Epidermal melanocyte (primary cell): Measurements from ENCODE around the gene TRPM3.

Experiments used
- DNase-seq: peaks from one replicate; pipeline ENCODE4 v3.0.0; 2011; ENCODE audit warnings: low spot score; ENCODE audit not compliant: insufficient read length

Gene TRPM3

GRCh38 chr9:70949239-70949638 is 172.2 kb downstream of the TRPM3 start:
- DNase-seq = no peak

DNA sequence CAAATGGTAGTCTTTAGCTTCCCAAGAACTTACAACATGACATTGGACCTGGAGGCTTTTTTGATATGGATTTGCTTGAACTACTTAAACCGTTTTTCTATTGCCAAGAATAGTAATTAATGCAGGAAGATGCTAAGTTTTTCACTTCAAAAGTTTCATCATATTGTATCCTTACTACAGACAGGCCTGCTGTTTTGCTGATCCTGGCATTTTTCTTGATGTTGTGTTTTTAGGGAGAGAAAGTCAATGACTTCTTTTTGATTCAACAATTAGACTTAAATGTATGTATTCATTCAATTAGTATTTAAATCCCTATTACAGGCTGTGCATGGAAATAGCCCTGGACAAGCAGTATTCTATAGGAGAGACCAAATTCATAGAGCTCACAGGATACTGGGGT is 172.7 kb downstream of the TRPM3 start:
- no peak for DNase-seq

DNA sequence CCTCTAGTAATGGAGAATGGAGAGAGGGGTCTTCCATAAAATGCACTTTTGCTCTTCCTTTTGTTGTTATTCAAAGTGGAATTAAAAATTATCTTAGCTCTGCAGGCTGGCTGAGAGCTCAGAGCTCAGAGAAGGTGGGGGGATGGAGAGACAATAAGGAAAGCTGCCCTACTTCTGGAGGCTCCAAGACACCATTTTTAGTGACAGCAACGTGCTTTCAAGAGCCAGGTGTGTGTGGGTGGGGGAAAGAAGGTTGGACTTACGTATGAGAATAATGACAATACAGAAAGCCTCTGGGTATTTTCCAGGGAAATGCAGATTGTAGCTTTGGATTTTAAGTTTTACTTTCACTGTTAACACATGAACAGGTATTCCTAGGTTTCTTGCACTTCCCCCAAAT is 173.9 kb downstream of the TRPM3 start:
- no peak for DNase-seq

DNA sequence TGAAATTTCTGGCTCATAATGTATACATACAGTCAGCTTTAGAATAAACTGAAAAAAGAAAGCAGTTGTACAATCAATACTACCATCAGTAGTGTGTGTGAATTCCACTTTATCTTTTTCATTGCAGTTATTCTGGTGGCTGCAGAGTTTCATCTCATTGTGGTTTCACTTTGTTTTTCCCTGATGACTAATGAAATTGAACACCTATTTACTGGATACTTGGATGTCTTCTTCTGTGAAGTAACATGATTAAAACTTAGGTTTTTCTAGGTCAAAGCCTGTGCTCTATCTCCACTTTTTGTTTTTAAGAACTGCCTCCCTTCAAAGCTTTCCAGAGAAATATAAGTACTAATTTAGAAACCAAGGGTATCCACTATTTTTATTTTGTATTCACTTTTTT is 174.3 kb downstream of the TRPM3 start:
- DNase-seq = no peak

DNA sequence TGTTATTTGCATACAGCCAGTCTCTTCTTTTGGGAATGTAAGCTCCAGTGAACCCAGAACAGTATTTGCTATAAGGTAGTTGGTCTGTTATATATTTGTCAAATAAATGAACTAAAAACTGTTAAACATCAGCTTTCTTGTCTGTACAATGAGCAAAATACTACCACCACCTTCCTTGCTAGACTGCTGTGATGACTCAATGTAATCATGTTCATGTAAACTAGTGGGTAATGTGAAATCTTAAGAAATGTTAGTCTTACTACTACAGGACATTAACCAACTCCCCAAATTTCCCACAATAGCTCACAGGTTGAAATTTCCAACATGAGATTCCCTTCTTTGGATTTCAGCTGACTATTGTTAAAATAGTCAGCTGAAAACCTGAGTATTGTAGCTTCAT is 176.1 kb downstream of the TRPM3 start:
- no peak for DNase-seq

GRCh38 chr9:70941191-70941590 is 180.2 kb downstream of the TRPM3 start:
- no peak for DNase-seq

- DNase-seq = no peak
Observed at GRCh38 chr9:70940605-70941004, 180.8 kb downstream of the TRPM3 start.

GRCh38 chr9:70936536-70936935 is 184.9 kb downstream of the TRPM3 start:
- DNase-seq = no peak

DNA sequence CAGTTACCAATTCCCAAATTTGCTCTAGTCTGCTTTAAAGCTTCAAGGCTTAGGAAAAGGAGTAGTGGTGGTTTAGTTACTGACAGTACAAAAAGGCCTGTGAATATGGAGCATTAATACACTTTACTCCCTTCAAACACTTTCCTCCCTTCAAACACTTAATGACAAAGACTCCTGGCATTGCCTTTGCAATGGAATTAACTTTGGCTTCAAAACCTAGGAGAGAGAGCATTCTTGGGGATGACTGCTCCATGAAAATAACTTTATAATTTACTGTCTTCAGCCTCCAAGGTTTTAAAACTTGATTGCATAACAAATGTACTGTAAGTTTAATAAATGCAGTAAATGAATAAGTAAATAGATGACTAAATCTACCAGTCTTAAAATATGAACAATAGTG is 185.6 kb downstream of the TRPM3 start:
- no peak for DNase-seq

DNA sequence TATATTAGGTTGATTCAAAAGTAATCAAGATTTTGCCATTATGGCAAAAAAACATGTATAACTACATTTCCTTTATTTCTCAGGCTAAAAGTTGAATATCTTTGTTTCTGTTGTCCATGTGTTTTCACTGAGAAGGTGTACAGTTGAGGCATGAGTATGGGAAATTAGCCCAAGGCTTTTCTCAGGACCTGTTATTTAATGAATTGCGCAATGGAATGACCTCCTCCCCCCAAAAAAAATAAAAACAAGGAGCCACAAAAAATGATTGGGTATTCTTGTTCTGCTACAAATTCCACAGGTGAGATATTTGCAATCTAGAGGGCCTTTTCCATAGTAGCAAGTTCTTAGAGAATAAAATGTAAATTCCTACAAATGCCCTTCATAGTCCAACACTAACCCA is 186.8 kb downstream of the TRPM3 start:
- DNase-seq = no peak

- no peak for DNase-seq
Observed at GRCh38 chr9:70933321-70933720, 188.1 kb downstream of the TRPM3 start.

DNA sequence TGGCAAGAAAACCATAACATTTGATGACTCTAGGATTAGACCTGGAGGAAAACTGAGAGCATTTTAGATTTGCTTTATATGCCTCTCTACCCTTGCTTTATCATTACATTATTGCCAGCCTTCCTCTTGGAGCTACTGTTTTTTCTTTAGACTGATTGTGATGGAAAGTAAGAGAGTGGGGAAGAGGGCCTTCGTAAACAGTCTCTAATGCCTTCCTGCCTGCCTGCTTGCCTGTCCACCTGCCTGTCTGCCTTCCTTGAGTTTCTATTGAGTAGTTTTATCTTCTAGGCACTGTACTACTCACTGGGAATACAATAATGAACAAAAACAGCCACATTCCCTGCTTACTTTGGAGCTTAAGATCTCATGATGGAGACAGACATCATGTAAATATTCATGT is 189.3 kb downstream of the TRPM3 start:
- no peak for DNase-seq

DNA sequence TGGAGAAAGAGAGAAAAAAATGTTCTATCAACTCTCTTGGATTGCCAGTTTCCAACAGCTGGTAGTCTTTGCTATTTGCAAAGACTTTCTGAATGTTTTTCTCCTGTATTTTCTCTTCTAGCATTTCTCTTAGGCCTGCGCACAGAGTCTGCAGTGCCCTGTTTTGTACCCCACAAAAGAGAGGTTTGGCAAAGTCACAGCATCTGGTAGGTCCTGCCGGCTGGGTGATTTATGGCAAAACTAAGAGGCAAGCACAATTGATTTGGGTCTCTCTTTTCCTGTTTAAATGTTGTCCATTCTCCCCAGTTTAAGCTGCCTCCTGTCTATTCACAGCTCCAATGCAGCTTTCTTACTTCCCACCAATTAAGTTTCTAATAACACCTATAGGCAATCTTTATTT is 193.9 kb downstream of the TRPM3 start:
- no peak for DNase-seq

GRCh38 chr9:70924895-70925547 is 196.4 kb downstream of the TRPM3 start:
- DNase-seq = peak; percentile 64

DNA sequence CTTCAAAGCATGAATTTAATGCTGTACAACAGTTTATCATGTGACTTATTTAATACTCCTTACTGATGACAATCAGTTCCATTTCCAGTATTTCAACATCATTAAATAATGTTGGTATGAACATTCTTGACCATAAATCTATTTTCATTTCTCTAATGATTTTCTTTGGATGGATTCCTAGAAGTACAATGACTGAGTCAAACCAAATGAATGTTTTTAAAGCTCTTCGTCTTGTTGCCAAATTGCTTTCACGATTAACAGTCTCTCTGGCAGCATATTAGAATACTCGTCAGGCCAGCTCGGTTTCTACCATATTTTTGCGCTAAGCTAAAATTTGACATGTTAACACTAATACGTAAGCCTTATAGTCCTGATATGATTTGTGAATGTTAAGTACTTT is 197.0 kb downstream of the TRPM3 start:
- DNase-seq = no peak

- DNase-seq = no peak
Observed at GRCh38 chr9:70923961-70924360, 197.5 kb downstream of the TRPM3 start.

GRCh38 chr9:70921136-70921535 is 200.3 kb downstream of the TRPM3 start:
- DNase-seq = no peak

GRCh38 chr9:70917277-70917676 is 204.1 kb downstream of the TRPM3 start:
- DNase-seq = no peak

- no peak for DNase-seq
Observed at GRCh38 chr9:70911791-70912190, 209.6 kb downstream of the TRPM3 start.

DNA sequence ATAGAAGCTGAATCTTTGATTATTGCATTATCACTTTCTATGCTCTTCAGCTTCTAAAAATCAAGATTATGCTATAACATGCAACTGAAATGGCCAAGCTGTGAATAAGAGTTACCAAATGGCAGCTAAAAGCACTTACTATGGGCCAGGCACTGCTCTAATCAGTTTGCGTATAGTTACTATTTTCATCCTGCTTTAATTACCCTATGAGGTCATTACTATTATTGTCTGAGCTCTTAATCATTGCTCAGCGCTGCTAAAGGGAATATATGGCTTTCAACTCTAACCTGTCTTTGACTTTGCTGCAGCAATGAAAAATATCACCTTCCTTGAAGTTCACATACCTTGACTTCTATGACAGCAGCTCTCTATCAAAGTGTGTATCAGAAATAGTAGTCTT is 210.8 kb downstream of the TRPM3 start:
- no peak for DNase-seq

DNA sequence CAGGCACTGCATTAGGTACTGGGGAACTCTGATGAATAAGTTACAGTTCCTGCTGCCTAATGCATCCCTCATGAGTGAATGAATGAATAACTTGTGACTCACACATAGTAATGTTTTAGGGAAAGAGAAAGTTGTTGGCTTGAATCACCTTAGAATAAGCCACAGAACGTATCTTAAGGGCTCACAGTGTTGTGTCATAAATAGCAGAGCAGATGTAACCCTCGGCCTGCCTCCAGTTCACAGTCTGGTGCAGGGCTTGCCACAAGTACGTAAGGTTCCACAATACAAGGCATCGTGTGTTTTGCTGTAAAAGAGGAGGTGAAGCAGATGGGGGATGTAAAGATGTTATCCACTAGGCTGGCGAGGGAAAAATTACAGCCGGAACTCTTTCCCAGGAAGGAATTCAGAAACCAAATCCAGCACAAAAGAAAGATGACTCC is 218.7 kb downstream of the TRPM3 start:
- no peak for DNase-seq

GRCh38 chr9:70902171-70902570 is 219.2 kb downstream of the TRPM3 start:
- no peak for DNase-seq

GRCh38 chr9:70901746-70902145 is 219.7 kb downstream of the TRPM3 start:
- DNase-seq = no peak

GRCh38 chr9:70901013-70901412 is 220.4 kb downstream of the TRPM3 start:
- no peak for DNase-seq
